ENCODE data around the gene KCNJ15. TPM values are rescaled to one million over a fixed set of nuclear protein-coding genes. Genes with fewer than 3 reads are reported as not detected.

KCNJ15 gene
- total and polyA plus RNA-seq, 2 donors (not counting 1 experiment from before 2014, with no cell fraction given), result not detected

DNA sequence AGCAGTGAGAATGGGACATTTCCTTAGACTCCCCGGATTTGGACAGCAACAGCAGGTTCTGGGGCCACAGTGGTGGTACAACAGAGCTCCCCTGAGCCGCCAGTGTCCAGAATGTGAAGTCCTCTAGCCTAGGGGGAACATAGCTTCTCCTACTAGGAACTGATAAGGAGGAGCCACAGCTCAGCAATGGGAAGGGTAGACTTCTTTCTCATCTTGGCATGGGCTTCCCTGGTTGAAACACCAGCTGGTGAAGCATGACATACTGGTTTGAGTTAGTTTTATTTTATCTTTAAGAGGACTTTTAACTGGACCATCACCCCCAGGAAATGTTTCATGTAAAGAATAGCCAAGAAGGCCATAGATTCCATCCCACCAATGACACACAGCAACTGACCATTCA lies 68.4 kb downstream of the KCNJ15 start:
- H3K4me3 ChIP-seq (ENCODE audit: control extremely low read depth in 1 of 5, extremely low read depth in 1 of 5, insufficient read depth in 1 of 5, low read depth in 2 of 5, low read length in 4 of 5), result no peak overlapping the region
- Mint-ChIP-seq H3K9me3 (ENCODE audit: insufficient read depth) (no peaks in the 10 kb centered on the region), H3K27me3 (no peaks in the 10 kb centered on the region), H3K4me1 (no peaks in the 10 kb centered on the region), H3K27ac (no peak overlapping the region), H3K4me3 (no peak overlapping the region)
- H3K36me3 ChIP-seq (replicated peaks in 1 of 2; ENCODE audit: control extremely low read depth in 1 of 2, control insufficient read depth in 1 of 2, extremely low read depth in 1 of 2, insufficient read depth in 2 of 2, low read length in 1 of 2), result no peaks in the 10 kb centered on the region
- no peak overlapping the region for H3K9ac ChIP-seq (ENCODE audit: low read length)
- H3K4me1 ChIP-seq (ENCODE audit: control insufficient read depth in 2 of 2, insufficient read depth in 2 of 2, low read length in 2 of 2), result no peaks in the 10 kb centered on the region
- CTCF ChIA-PET, result no interaction called here
- no peak for DNase-seq
- H3K27ac ChIP-seq (ENCODE audit: low read length in 2 of 2), result no peak overlapping the region
- TF ChIP-seq EZH2 (IDR thresholded peaks at IDR 0.05; ENCODE audit: borderline replicate concordance, insufficient read depth, low read depth, low read length, poor library complexity, severe bottlenecking), result no peak
- TF ChIP-seq, protein P1, sequence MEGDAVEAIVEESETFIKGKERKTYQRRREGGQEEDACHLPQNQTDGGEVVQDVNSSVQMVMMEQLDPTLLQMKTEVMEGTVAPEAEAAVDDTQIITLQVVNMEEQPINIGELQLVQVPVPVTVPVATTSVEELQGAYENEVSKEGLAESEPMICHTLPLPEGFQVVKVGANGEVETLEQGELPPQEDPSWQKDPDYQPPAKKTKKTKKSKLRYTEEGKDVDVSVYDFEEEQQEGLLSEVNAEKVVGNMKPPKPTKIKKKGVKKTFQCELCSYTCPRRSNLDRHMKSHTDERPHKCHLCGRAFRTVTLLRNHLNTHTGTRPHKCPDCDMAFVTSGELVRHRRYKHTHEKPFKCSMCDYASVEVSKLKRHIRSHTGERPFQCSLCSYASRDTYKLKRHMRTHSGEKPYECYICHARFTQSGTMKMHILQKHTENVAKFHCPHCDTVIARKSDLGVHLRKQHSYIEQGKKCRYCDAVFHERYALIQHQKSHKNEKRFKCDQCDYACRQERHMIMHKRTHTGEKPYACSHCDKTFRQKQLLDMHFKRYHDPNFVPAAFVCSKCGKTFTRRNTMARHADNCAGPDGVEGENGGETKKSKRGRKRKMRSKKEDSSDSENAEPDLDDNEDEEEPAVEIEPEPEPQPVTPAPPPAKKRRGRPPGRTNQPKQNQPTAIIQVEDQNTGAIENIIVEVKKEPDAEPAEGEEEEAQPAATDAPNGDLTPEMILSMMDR (IDR thresholded peaks at IDR 0.05), result no peak
- H4K20me1 ChIP-seq (ENCODE audit: control insufficient read depth, insufficient read depth, low read length, poor library complexity, severe bottlenecking), result no peaks in the 10 kb centered on the region
- H2AFZ ChIP-seq (ENCODE audit: insufficient read depth, low read depth, low read length, poor library complexity, severe bottlenecking), result no peak overlapping the region
- no peaks in the 10 kb centered on the region for H3K9me3 ChIP-seq (ENCODE audit: control extremely low read depth in 1 of 3, control insufficient read depth in 2 of 3, insufficient read depth in 1 of 3, low read length in 2 of 3)
- no peaks in the 10 kb centered on the region for H3K27me3 ChIP-seq (replicated peaks in 1 of 4; ENCODE audit: control extremely low read depth in 1 of 4, control insufficient read depth in 3 of 4, insufficient read depth in 4 of 4, low read length in 3 of 4)
- intact Hi-C loops (cut with micrococcal nuclease), result no loop called here
- no peak overlapping the region for H3K4me2 ChIP-seq (replicated peaks; ENCODE audit: low read depth, low read length, poor library complexity, severe bottlenecking)
- no peaks in the 10 kb centered on the region for H3K79me2 ChIP-seq (ENCODE audit: control insufficient read depth, insufficient read depth, low read length)
- WGBS (ENCODE audit: insufficient coverage), result 70% methylated on average over 2 of the region's 2 CpGs
- no peak for ATAC-seq (ENCODE audit: low read depth)
- POLR2A ChIA-PET, result no interaction called here

DNA sequence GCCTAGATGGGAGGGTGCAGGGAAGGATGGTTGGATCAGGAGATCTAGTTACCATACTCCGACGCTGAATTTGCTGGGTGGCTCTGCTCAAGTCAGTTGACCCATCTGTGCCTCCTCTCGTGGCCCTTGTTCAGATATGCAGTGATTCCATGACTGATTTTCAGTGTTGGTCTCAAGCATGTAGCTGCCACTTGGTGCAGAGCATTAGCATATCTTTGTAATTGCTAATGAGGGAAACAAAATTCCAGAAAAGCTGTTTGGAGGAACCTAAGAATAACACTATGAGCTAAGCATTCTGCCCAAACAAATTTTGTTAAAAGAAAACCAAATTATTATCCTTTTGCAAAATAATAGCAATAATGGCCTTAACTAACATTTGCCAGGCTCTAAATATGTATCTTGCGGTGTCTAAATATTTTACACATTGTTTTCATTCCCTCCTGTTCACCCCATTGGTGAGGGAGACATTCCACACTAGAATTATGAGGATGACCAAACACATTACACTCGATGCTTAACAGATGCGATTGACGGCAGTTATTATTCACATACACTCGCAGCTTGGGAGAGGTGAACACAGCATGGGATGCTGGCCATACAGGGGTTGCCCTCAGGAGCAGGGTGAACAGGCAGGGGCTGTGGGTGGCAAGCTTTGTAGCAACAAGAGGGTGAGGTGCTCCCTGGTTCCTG lies 69.1 kb downstream of the KCNJ15 start:
- ATAC-seq (ENCODE audit: low read depth) (no peak), DNase-seq (no peak)
- Histone ChIP-seq H3K36me3 (replicated peaks in 1 of 2; ENCODE audit: control extremely low read depth in 1 of 2, control insufficient read depth in 1 of 2, extremely low read depth in 1 of 2, insufficient read depth in 2 of 2, low read length in 1 of 2) (no peaks in the 10 kb centered on the region), H3K27ac (ENCODE audit: low read length in 2 of 2) (no peak overlapping the region), H3K79me2 (ENCODE audit: control insufficient read depth, insufficient read depth, low read length) (no peaks in the 10 kb centered on the region), H3K27me3 (replicated peaks in 1 of 4; ENCODE audit: control extremely low read depth in 1 of 4, control insufficient read depth in 3 of 4, insufficient read depth in 4 of 4, low read length in 3 of 4) (no peaks in the 10 kb centered on the region), H3K4me1 (ENCODE audit: control insufficient read depth in 2 of 2, insufficient read depth in 2 of 2, low read length in 2 of 2) (no peaks in the 10 kb centered on the region), H3K9me3 (ENCODE audit: control extremely low read depth in 1 of 3, control insufficient read depth in 2 of 3, insufficient read depth in 1 of 3, low read length in 2 of 3) (no peaks in the 10 kb centered on the region), H2AFZ (ENCODE audit: insufficient read depth, low read depth, low read length, poor library complexity, severe bottlenecking) (no peak overlapping the region), H4K20me1 (ENCODE audit: control insufficient read depth, insufficient read depth, low read length, poor library complexity, severe bottlenecking) (no peaks in the 10 kb centered on the region), H3K4me2 (replicated peaks; ENCODE audit: low read depth, low read length, poor library complexity, severe bottlenecking) (no peak overlapping the region), H3K9ac (ENCODE audit: low read length) (no peak overlapping the region), H3K4me3 (ENCODE audit: control extremely low read depth in 1 of 5, extremely low read depth in 1 of 5, insufficient read depth in 1 of 5, low read depth in 2 of 5, low read length in 4 of 5) (no peak overlapping the region)
- Mint-ChIP-seq H3K27me3 (no peaks in the 10 kb centered on the region), H3K27ac (no peak overlapping the region), H3K9me3 (ENCODE audit: insufficient read depth) (no peaks in the 10 kb centered on the region), H3K4me1 (no peaks in the 10 kb centered on the region), H3K4me3 (no peak overlapping the region)
- intact Hi-C loops (cut with micrococcal nuclease), result no loop called here
- ChIA-PET CTCF (no interaction called here), POLR2A (no interaction called here)
- WGBS (ENCODE audit: insufficient coverage), result 92% methylated on average over 8 of the region's 8 CpGs
- no peak for TF ChIP-seq EZH2 (IDR thresholded peaks at IDR 0.05; ENCODE audit: borderline replicate concordance, insufficient read depth, low read depth, low read length, poor library complexity, severe bottlenecking)
- TF ChIP-seq, protein P1 (IDR thresholded peaks at IDR 0.05), result no peak

Measured in B cell (primary cell).